IMR-90 (cell line): ENCODE results near the gene ASTL. TPM values are rescaled to one million over a fixed set of nuclear protein-coding genes. Genes with fewer than 3 reads are reported as not detected.

Experiments
- ATAC-seq: fragments of 200-7000 bp; cut with Tn5 transposase; 2 replicates; pipeline ENCODE4 v1.9.1; 2020; ENCODE audit warnings: low read depth, mild to moderate bottlenecking, moderate library complexity
- BruUV-seq: library from RNA; stranded (reverse); fragments of 400-500 nt; replicated peaks from 2 replicates; lab custom pipeline; 2021; lab: Mats Ljungman, UMichigan
- CTCF ChIA-PET: fragments of 300-600 bp; formaldehyde crosslinking; extraction: SDS; loops from one replicate; lab custom pipeline; 2021; ENCODE audit warnings: antibody characterized with exemption; lab: Yijun Ruan, JAX
- POLR2A ChIA-PET: fragments of 300-600 bp; sonication (Branson Sonifier 250); formaldehyde crosslinking; loops from one replicate; lab custom pipeline; 2022; ENCODE audit warnings: antibody characterized with exemption; ENCODE audit not compliant: unreplicated experiment; lab: Charles Lee
- DNase-seq: peaks from one replicate; pipeline ENCODE4 v3.0.0; 2013
- H2AFZ ChIP-seq: replicated peaks from 2 replicates; pipeline ENCODE3; 2013; ENCODE audit warnings: low read length, mild to moderate bottlenecking; ENCODE audit not compliant: poor library complexity
- H2AK5ac ChIP-seq: 2 replicates; pipeline ENCODE4 v1.6.1; 2013; ENCODE audit warnings: low read depth, low read length, inconsistent platforms
- H2AK9ac ChIP-seq: replicated peaks from 2 replicates; pipeline ENCODE3; 2013; ENCODE audit warnings: mild to moderate bottlenecking, low read depth, low read length, moderate library complexity; ENCODE audit not compliant: poor library complexity
- H2BK120ac ChIP-seq: 2 replicates; pipeline ENCODE4 v1.6.1; 2013; ENCODE audit warnings: low read depth, low read length, inconsistent platforms
- H2BK15ac ChIP-seq: 3 replicates; pipeline ENCODE4 v1.6.1; 2013; ENCODE audit warnings: low read depth, low read length, inconsistent platforms
- H2BK20ac ChIP-seq: 2 replicates; pipeline ENCODE4 v1.6.1; 2013; ENCODE audit warnings: low read depth, mild to moderate bottlenecking, inconsistent platforms, low read length, moderate library complexity
- H2BK5ac ChIP-seq: 2 replicates; pipeline ENCODE4 v1.6.1; 2013; ENCODE audit warnings: mild to moderate bottlenecking, low read depth, low read length, inconsistent platforms; ENCODE audit not compliant: poor library complexity, severe bottlenecking
- H3K14ac ChIP-seq: replicated peaks from 2 replicates; pipeline ENCODE4 v1.6.1; 2013; ENCODE audit warnings: low read depth, low read length, inconsistent platforms
- H3K18ac ChIP-seq: 2 replicates; pipeline ENCODE4 v1.6.1; 2013; ENCODE audit warnings: low read depth, low read length, control low read depth
- H3K23ac ChIP-seq: 2 replicates; pipeline ENCODE4 v1.6.1; 2013; ENCODE audit warnings: low read depth, low read length, inconsistent platforms
- H3K27ac ChIP-seq: 2 replicates; pipeline ENCODE4 v1.5.1; 2013; ENCODE audit warnings: mild to moderate bottlenecking, control low read depth, low read length; ENCODE audit not compliant: insufficient read depth
- H3K27me3 ChIP-seq: 2 replicates; pipeline ENCODE4 v1.6.1; 2013; ENCODE audit warnings: low read length; ENCODE audit not compliant: control insufficient read depth, insufficient read depth
- H3K36me3 ChIP-seq: 2 replicates; pipeline ENCODE4 v1.6.1; 2013; ENCODE audit warnings: low read length, mixed read lengths; ENCODE audit not compliant: control insufficient read depth, insufficient read depth
- H3K4ac ChIP-seq: 2 replicates; pipeline ENCODE4 v1.6.1; 2013; ENCODE audit warnings: low read depth, low read length, inconsistent platforms
- H3K4me1 ChIP-seq: 2 replicates; pipeline ENCODE4 v1.6.1; 2013; ENCODE audit warnings: low read length, mixed read lengths; ENCODE audit not compliant: control insufficient read depth, insufficient read depth
- H3K4me2 ChIP-seq: 2 replicates; pipeline ENCODE4 v1.6.1; 2013; ENCODE audit warnings: low read depth, mild to moderate bottlenecking, control low read depth, low read length, moderate library complexity
- H3K4me3 ChIP-seq: 2 replicates; pipeline ENCODE4 v1.5.1; 2013; ENCODE audit warnings: low read depth, mild to moderate bottlenecking, control low read depth, low read length, moderate library complexity; ENCODE audit not compliant: insufficient read depth
- H3K56ac ChIP-seq: 2 replicates; pipeline ENCODE4 v1.6.1; 2013; ENCODE audit warnings: low read length, inconsistent platforms; ENCODE audit not compliant: insufficient read depth; ENCODE audit errors: extremely low read depth
- H3K79me1 ChIP-seq, 2 experiments: 2 replicates each; pipeline ENCODE4 v1.6.1; 2013; ENCODE audit warnings: low read length in 2 of 2, inconsistent platforms in 1 of 2, low read depth in 1 of 2
- H3K9ac ChIP-seq: 2 replicates; pipeline ENCODE4 v1.6.1; 2013; ENCODE audit warnings: low read depth, low read length, control low read depth
- H3K9me1 ChIP-seq: 2 replicates; pipeline ENCODE4 v1.6.1; 2013; ENCODE audit warnings: low read length, inconsistent platforms; ENCODE audit not compliant: insufficient read depth
- H3K9me3 ChIP-seq: 2 replicates; pipeline ENCODE4 v1.6.1; 2013; ENCODE audit warnings: low read length; ENCODE audit not compliant: control insufficient read depth, insufficient read depth
- H4K20me1 ChIP-seq: 2 replicates; pipeline ENCODE4 v1.6.1; 2013; ENCODE audit warnings: low read length, inconsistent platforms; ENCODE audit not compliant: insufficient read depth
- H4K5ac ChIP-seq: 2 replicates; pipeline ENCODE4 v1.6.1; 2013; ENCODE audit warnings: mild to moderate bottlenecking, low read depth, low read length, control low read depth
- H4K8ac ChIP-seq, 2 experiments: 2 replicates each; pipeline ENCODE4 v1.6.1; 2013; ENCODE audit warnings: low read depth in 2 of 2, low read length in 2 of 2, control low read depth in 1 of 2, inconsistent platforms in 1 of 2
- H4K91ac ChIP-seq: 2 replicates; pipeline ENCODE4 v1.6.1; 2013; ENCODE audit warnings: low read depth, low read length, inconsistent platforms; ENCODE audit not compliant: insufficient read depth
- BHLHE40 ChIP-seq: fragments of 150-350 bp; IDR thresholded peaks from 2 replicates; pipeline ENCODE4 v1.6.1; 2016; ENCODE audit warnings: mild to moderate bottlenecking, low read depth, low read length
- CEBPB ChIP-seq: IDR thresholded peaks from 2 replicates; pipeline ENCODE4 v1.6.1; 2012; ENCODE audit warnings: low read depth, low read length, improper control_type of control experiment
- CHD1 ChIP-seq: IDR thresholded peaks from 2 replicates; pipeline ENCODE4 v1.6.1; 2012; ENCODE audit warnings: low read depth, low read length, improper control_type of control experiment
- CTCF ChIP-seq: conservative IDR thresholded peaks from 2 replicates; pipeline ENCODE4 v1.5.1; 2012; ENCODE audit warnings: mild to moderate bottlenecking, low read depth, low read length, improper control_type of control experiment
- ELK1 ChIP-seq: fragments of 150-350 bp; IDR thresholded peaks from 2 replicates; pipeline ENCODE4 v1.6.1; 2016; ENCODE audit warnings: low read depth, mild to moderate bottlenecking, low read length, moderate library complexity, borderline replicate concordance
- FOS ChIP-seq: fragments of 150-350 bp; IDR thresholded peaks from 2 replicates; pipeline ENCODE4 v1.6.1; 2016; ENCODE audit warnings: low read depth, low read length
- MAFK ChIP-seq: IDR thresholded peaks from 2 replicates; pipeline ENCODE4 v1.6.1; 2012; ENCODE audit warnings: low read depth, low read length, improper control_type of control experiment
- MAZ ChIP-seq: IDR thresholded peaks from 2 replicates; pipeline ENCODE4 v1.6.1; 2012; ENCODE audit warnings: low read depth, mild to moderate bottlenecking, low read length, improper control_type of control experiment, moderate library complexity, borderline replicate concordance
- MXI1 ChIP-seq: IDR thresholded peaks from 2 replicates; pipeline ENCODE4 v1.6.1; 2012; ENCODE audit warnings: low read depth, mild to moderate bottlenecking, low read length, moderate library complexity, borderline replicate concordance
- NFE2L2 ChIP-seq: fragments of 150-350 bp; IDR thresholded peaks from 2 replicates; pipeline ENCODE4 v1.6.1; 2016; ENCODE audit warnings: low read depth, mild to moderate bottlenecking, low read length
- POLR2A ChIP-seq: IDR thresholded peaks from 2 replicates; pipeline ENCODE4 v1.6.1; 2012; ENCODE audit warnings: mild to moderate bottlenecking, low read depth, low read length
- RAD21 ChIP-seq: IDR thresholded peaks from 2 replicates; pipeline ENCODE4 v1.6.1; 2012; ENCODE audit warnings: low read length, improper control_type of control experiment
- RCOR1 ChIP-seq: IDR thresholded peaks from 2 replicates; pipeline ENCODE4 v1.6.1; 2012; ENCODE audit warnings: mild to moderate bottlenecking, low read length, improper control_type of control experiment; ENCODE audit not compliant: insufficient replicate concordance
- RFX5 ChIP-seq: IDR thresholded peaks from 2 replicates; pipeline ENCODE4 v1.8.0; 2012; ENCODE audit warnings: low read depth, mild to moderate bottlenecking, low read length, moderate library complexity
- SMC3 ChIP-seq: fragments of 150-350 bp; IDR thresholded peaks from 2 replicates; pipeline ENCODE4 v1.6.1; 2016; ENCODE audit warnings: low read depth, mild to moderate bottlenecking, antibody characterized with exemption, low read length, moderate library complexity
- USF2 ChIP-seq: fragments of 150-350 bp; IDR thresholded peaks from 2 replicates; pipeline ENCODE4 v1.6.1; 2017; ENCODE audit warnings: mild to moderate bottlenecking, antibody characterized with exemption, low read length, low read depth
- WGBS, 2 experiments: methylation state at CpG; one replicate each; pipeline versions ENCODE4 v1.1.5 to v1.1.7; 2013; ENCODE audit warnings: missing lambda C conversion rate in 2 of 2; ENCODE audit not compliant: insufficient read length in 1 of 2; ENCODE audit errors: extremely low coverage in 2 of 2; 5-methylcytosine and 5-hydroxymethylcytosine counted together
- dilution Hi-C: fragments of 300-500 bp; cut with HindIII; formaldehyde crosslinking; loops from one replicate; pipeline ENCODE4 v1.14.3; 2018; ENCODE audit warnings: low sequenced_read_pairs; ENCODE audit not compliant: unreplicated experiment
- in situ Hi-C: fragments of 300-500 bp; cut with MboI; formaldehyde crosslinking; loops from 3 replicates; pipeline ENCODE4 v1.14.3; 2019; ENCODE audit warnings: low sequenced_read_pairs, inconsistent platforms, mixed read lengths
- intact Hi-C: fragments of 100-400 bp; cut with micrococcal nuclease; formaldehyde crosslinking; loops from 2 replicates; pipeline ENCODE4 v1.10.0; 2022
- polyA plus RNA-seq, 3 experiments: library from polyadenylated mRNA; depleted of rRNA; stranded (reverse); fragments of >200 nt; gene quantifications; 2 replicates each; pipeline ENCODE4 v1.2.3, GENCODE V29; 2012; ENCODE audit warnings: low replicate concordance in 1 of 3
- total RNA-seq: library from RNA; depleted of rRNA; stranded (reverse); fragments of >200 nt; gene quantifications from 2 replicates; pipeline ENCODE4 v1.2.3, GENCODE V29; 2012

ASTL gene
- total and polyA plus RNA-seq, 2 of the 4 experiments (the other 2 are of a cell fraction): not detected

- Histone ChIP-seq H3K4me3 (no peak overlapping the region), H3K9me3 (no peaks in the 10 kb centered on the region), H4K20me1 (no peaks in the 10 kb centered on the region), H3K56ac (no peak overlapping the region), H2AK5ac (no peak overlapping the region), H3K9ac (no peak overlapping the region), H3K79me1 (no peaks in the 10 kb centered on the region), H3K23ac (no peak overlapping the region), H3K4me2 (no peak overlapping the region), H3K9me1 (no peaks in the 10 kb centered on the region), H3K27me3 (peaks cover 31% of the 10 kb centered on the region), H2BK15ac (no peak overlapping the region), H4K91ac (no peak overlapping the region), H3K36me3 (no peaks in the 10 kb centered on the region), H3K27ac (no peak overlapping the region), H4K5ac (no peak overlapping the region), H3K4ac (no peak overlapping the region), H2BK120ac (no peak overlapping the region), H3K4me1 (no peaks in the 10 kb centered on the region), H2AFZ (no peak overlapping the region), H2BK20ac (no peak overlapping the region), H2BK5ac (no peak overlapping the region), H3K14ac (no peak overlapping the region), H3K18ac (no peak overlapping the region), H4K8ac (no peak overlapping the region), H2AK9ac (no peak overlapping the region)
- intact Hi-C loops (no loop called here), dilution Hi-C loops (no loop called here), in situ Hi-C loops (no loop called here)
- WGBS, 2 experiments: 94% methylated on average over 3 of the region's 12 CpGs; no CpG with 5 or more reads in 1 of the 2 experiments
- POLR2A ChIA-PET: no interaction called here
- TF ChIP-seq CEBPB (no peak), MAZ (no peak), NFE2L2 (no peak), BHLHE40 (no peak), CTCF (no peak), RFX5 (no peak), SMC3 (no peak), RCOR1 (no peak), POLR2A (no peak), CHD1 (no peak), FOS (no peak), RAD21 (no peak), MAFK (no peak), USF2 (no peak), MXI1 (no peak), ELK1 (no peak)
- DNase-seq (no peak), ATAC-seq (no peak)
- no TSS peak for BruUV-seq
- CTCF ChIA-PET: no interaction called here
Measured at GRCh38 chr2:96085541-96086355, 52.6 kb downstream of the ASTL start.
